GM18858 (cell line): Measurements from ENCODE around the gene GPX4.

Experiments
- ATAC-seq: cut with Tn5 transposase; IDR thresholded peaks from one replicate; pipeline ENCODE4 v1.9.1; 2021; ENCODE audit not compliant: unreplicated experiment

Gene GPX4

GRCh38 chr19:1102407-1103131 lies 1.2 kb upstream of the GPX4 start:
- ATAC-seq, result no peak

GRCh38 chr19:1103132-1103707 lies 574 bp upstream of the GPX4 start:
- no peak for ATAC-seq

GRCh38 chr19:1104311-1105007 lies 665 bp downstream of the GPX4 start:
- no peak for ATAC-seq

- no peak for ATAC-seq
These were observed 1.4 kb downstream of the GPX4 start for GRCh38 chr19:1105008-1105872.

- no peak for ATAC-seq
These were observed 2.4 kb downstream of the GPX4 start for GRCh38 chr19:1105873-1106840.

DNA sequence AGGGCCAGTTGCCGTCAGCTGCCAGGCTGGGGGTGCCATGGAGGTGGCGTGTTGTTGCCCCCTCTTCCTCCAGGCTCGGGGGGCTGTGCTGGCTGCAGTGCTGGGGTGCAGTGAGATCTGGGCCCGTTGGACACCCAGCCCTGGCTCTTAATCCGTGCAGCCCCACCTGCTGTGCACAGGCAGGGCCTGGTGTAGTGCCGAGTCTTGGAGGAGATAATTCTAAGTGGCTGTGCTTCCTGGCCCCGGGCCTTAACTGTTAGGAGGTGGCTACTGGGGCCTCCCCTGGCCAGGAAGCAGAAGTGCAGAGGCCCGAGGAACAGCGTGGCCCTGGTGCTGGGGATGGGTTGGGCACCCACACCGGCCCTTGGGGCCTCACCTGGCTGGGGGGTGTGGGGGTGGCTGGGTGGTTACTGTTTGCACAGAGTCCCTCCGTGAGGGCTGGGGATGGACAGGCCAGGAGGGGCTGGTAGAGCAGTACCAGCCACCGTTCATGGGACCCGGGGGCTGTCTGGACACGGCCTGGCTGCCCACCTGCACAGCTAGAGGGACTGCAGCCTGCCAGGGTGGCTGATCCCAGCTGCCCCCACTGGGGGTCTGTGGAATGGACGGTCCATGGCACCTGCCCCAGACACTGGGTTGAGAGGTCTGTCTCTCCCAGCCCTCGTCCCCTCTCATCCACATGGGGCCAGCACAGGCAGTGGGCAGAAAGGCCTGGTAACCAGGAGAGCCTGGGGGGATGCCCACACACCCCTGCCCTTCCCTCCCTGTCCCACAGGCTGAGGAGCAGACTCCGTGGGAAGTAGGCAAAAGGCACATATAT lies 3.3 kb downstream of the GPX4 start:
- ATAC-seq, result no peak

DNA sequence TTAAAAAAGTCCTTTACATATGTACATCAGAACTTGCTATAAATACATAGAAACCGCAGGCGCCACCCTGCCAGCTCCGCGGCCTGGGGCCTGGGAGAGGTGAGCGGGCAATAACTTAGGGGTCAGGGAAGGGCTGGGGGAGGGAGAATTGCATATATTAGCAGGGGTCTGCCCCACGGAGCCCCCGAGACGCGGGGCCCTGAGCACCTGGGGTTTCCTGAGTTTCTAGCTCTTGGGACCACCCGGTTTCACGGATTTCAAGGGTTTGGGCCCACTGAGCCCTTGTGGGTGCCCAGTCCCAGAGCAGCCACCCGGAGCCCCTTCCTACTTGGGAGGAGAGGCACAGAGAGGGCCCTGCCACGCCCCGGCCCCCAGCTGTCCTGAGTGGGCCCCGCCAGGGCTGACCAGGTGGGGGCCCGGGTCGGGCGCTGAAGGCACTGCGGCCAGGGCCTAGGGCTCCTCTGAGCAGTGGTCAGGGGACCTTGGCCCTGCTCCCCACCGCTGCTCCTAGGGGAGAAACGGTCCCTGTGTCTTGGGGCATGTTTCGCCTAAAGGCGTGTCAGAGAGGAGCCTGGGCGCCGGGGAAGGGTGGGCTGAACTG lies 4.0 kb downstream of the GPX4 start:
- no peak for ATAC-seq

DNA sequence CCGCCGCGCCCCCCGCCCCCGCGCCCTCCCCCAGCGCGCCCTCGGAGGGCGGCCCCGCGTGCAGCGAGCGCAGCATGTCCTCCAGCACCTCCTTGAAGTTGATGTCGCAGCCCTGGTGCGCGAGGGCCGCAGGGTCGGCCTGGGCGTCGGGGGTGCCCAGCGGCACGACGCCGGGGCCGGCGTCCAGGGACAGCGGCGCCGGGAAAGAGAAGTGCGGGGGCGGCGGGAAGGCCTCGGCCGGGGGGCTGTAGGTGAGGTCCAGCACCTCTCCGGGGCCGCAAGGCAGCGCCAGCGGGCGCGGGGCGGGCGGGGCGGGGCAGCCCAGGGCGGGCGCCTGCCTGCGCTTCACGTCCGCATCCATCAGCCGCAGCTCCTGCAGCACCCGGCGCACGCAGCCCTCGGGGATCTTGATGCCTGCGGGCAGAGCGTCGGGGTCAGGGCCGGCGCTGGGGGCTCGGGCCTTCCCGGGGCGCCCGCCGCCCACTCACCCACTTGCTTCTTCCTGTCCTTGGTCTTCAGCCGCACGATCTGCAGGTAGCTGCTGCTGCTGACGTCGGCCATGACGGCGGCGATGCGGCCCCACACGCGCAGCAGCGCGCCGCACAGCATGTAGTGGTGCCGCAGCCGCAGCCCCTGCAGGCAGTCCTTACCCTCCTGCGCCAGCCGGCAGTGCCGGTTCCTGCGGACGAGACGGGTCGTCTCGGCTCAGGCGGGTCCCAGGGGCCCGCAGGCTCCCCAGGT lies 4.7 kb downstream of the GPX4 start:
- no peak for ATAC-seq

GRCh38 chr19:1109032-1109551 lies 5.3 kb downstream of the GPX4 start:
- ATAC-seq, result no peak

GRCh38 chr19:1109697-1110671 lies 6.2 kb downstream of the GPX4 start:
- ATAC-seq, result no peak

- ATAC-seq, result no peak
These were observed 7.2 kb downstream of the GPX4 start for GRCh38 chr19:1110809-1111640.

DNA sequence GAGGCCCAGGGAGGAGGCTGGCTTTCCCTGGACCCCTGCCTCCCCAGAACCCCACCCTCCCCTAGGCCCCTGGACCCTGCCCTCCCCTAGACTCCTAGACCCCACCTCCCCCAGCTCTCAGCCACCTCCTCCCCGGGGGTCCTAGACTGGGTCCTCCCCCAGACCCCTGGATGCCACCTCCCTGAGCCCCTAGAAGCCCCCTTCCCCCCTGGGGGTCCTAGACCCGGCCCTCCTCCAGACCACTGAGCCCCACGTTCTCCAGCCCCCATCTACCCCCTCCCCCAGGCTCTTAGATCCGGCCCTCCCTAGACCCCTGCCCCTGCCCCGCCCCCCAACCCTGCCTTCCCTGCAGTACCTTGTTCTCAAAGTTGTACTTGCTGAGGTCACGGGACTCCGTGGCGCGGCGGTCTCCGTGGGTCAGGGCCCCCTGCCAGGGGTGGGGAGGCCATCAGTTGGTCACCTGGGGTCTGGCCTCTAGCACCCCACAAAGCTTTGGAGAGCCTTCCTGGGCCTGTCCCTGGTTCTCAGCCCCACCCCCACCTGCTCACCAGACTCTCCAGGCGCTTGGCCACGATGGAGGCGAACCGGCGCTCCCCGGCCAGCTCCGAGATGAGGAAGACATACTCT lies 8.0 kb downstream of the GPX4 start:
- ATAC-seq, result no peak

- no peak for ATAC-seq
These were observed 8.7 kb downstream of the GPX4 start for GRCh38 chr19:1112268-1113029.

- ATAC-seq, result no peak
These were observed 9.5 kb downstream of the GPX4 start for GRCh38 chr19:1113030-1113985.
